VCaP (cell line): ENCODE data around the gene APOL2.

ENCODE experiments used
- H3K27ac ChIP-seq: fragments of 450-650 bp; 2 replicates; pipeline ENCODE4 v1.5.1; 2017
- TF ChIP-seq, protein P1 (sequence below): fragments of 450-650 bp; conservative IDR thresholded peaks from 2 replicates; pipeline ENCODE4 v1.5.1; 2017; ENCODE audit warnings: mild to moderate bottlenecking, moderate library complexity

APOL2 gene

DNA sequence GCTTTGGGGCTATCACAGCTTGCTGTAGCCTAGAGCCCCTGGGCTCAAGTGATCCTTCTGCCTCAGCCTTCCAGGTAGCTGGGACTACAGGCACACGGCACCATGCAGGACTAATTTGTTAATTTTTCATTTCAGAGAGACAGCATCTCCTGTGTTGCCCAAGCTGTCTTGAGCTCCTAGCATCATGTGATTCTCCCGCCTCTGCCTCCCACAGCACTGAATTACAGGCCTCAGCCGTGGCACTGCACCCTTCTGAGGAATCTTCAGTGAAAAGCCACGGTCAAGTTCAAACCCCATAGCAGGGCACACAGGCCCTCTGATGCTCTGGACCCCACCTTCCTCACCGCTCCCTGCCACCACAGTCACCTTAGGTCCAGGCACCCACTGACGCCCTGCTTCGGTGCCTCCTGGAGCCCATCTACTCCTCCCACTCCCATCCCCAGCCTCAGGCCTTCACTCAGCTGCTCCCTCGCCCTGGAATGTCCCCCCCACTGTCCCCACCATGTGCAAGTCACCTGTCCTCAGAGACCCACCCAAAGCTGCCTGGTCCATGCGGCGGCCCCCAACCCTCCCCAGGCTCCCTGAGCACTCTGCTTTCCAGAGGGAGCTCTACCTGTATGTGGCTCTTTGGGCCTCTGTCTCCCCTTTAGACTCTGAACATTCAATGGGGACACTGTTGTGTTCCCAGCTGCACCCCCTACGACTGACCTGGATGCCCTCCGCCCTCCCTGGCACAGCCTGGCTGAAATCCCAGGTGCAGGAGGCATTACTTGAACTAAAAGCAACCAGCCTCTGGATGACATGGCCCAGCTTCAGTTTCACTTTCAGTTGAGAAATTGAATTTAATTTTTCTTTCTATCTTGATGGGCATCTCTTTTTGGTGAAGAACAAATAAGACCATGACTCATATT lies 1.6 kb downstream of the APOL2 start:
- TF ChIP-seq, protein P1, sequence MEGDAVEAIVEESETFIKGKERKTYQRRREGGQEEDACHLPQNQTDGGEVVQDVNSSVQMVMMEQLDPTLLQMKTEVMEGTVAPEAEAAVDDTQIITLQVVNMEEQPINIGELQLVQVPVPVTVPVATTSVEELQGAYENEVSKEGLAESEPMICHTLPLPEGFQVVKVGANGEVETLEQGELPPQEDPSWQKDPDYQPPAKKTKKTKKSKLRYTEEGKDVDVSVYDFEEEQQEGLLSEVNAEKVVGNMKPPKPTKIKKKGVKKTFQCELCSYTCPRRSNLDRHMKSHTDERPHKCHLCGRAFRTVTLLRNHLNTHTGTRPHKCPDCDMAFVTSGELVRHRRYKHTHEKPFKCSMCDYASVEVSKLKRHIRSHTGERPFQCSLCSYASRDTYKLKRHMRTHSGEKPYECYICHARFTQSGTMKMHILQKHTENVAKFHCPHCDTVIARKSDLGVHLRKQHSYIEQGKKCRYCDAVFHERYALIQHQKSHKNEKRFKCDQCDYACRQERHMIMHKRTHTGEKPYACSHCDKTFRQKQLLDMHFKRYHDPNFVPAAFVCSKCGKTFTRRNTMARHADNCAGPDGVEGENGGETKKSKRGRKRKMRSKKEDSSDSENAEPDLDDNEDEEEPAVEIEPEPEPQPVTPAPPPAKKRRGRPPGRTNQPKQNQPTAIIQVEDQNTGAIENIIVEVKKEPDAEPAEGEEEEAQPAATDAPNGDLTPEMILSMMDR, result no peak
- peak overlapping the region; percentile 84 for H3K27ac ChIP-seq

DNA sequence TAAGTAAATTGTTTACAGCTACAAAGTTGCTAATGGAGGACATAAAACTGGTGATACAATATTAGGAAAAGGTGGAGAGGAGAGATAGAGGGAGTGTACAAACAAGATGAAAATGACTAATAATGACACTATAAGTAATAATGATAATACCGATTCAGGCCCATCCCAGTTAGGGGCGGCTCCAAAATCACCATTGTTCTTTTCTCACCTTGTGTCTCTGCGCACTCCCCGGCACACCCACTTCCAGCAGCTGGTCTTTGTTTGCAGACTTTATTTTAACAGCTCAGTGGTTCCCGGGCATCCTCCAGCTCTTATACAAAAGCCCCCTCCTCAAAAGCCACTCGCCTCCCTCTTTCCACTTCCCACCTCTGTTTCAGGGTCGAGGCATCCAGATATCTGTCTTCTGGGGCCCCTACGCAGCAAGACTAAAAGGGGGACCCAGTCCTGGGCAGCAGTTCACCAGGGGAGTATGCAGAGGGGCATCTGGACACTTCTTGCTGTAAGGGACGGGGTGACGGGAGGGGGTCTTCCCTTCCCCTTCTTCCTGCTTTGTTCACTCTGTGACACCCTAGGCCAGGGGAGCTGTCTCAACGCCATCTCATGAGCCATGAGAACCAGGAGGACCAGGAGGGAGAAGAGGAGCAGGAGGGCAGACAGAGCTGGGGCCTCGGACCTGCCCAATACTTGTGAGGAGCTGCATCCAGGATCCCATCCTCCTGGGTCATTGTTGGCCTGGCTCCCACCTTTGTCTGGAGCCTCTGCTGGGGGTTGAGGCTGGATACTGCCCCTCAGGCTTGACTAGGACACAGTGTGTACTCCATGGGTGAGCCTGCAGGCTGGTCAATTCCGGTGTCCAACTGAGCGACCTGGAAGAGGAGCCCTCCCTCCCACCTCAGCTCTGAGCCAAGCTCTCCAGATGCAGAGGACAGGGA lies 2.7 kb downstream of the APOL2 start:
- TF ChIP-seq, protein P1, result no peak
- H3K27ac ChIP-seq, result peak overlapping the region; percentile 84; the same call in 1 of the 2 replicates

- TF ChIP-seq, protein P1, result no peak
- no peak overlapping the region for H3K27ac ChIP-seq
Observed at GRCh38 chr22:36235585-36235984, 3.7 kb downstream of the APOL2 start.

DNA sequence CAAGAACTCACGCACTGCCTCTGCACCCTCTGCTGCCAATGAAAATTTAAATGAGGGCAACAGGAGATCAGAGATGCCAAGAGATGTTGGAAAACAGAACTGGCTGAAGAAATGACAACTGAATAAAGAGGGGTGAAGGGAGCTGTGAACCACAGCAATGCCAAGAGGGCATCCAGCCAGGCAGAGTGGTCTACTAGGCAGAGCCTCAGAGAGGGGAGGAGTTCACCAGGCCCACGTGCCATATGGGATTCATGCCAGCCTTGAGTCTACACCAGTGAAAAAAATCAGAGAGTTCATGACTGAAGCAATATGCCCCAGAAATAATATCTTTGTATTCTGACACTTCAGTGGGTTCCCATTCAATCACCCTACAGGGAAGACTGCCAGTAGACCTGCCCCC lies 4.4 kb downstream of the APOL2 start:
- H3K27ac ChIP-seq, result no peak overlapping the region
- TF ChIP-seq, protein P1, result no peak

GRCh38 chr22:36234213-36234612 lies 5.1 kb downstream of the APOL2 start:
- H3K27ac ChIP-seq, result no peak overlapping the region
- TF ChIP-seq, protein P1, result no peak

- TF ChIP-seq, protein P1, result no peak
- peak overlapping the region; percentile 38; the same call in 1 of the 2 replicates for H3K27ac ChIP-seq
Observed at GRCh38 chr22:36233796-36234195, 5.5 kb downstream of the APOL2 start.
